RWPE1 (cell line): Measurements from ENCODE around the gene KCNH1.

Experiments
- CTCF ChIA-PET: fragments of 350-600 bp; sonication (Branson Sonifier 250); formaldehyde crosslinking; extraction: SDS; loops from one replicate; lab custom pipeline; 2021; lab: Yijun Ruan, JAX
- POLR2A ChIA-PET: fragments of 400-600 bp; formaldehyde crosslinking; extraction: SDS; loops from one replicate; lab custom pipeline; 2020; ENCODE audit warnings: antibody characterized with exemption; ENCODE audit not compliant: low non-redundant PET; lab: Yijun Ruan, JAX
- DNase-seq: peaks from one replicate; pipeline ENCODE4 v3.0.0; 2012; ENCODE audit warnings: low spot score
- H3K27ac ChIP-seq: fragments of 450-650 bp; 2 replicates; pipeline ENCODE4 v1.5.1; 2017
- TF ChIP-seq, protein P1 (sequence below): fragments of 450-650 bp; conservative IDR thresholded peaks from 2 replicates; pipeline ENCODE4 v1.5.1; 2017; ENCODE audit warnings: low read depth, mild to moderate bottlenecking

KCNH1 gene, protein sequence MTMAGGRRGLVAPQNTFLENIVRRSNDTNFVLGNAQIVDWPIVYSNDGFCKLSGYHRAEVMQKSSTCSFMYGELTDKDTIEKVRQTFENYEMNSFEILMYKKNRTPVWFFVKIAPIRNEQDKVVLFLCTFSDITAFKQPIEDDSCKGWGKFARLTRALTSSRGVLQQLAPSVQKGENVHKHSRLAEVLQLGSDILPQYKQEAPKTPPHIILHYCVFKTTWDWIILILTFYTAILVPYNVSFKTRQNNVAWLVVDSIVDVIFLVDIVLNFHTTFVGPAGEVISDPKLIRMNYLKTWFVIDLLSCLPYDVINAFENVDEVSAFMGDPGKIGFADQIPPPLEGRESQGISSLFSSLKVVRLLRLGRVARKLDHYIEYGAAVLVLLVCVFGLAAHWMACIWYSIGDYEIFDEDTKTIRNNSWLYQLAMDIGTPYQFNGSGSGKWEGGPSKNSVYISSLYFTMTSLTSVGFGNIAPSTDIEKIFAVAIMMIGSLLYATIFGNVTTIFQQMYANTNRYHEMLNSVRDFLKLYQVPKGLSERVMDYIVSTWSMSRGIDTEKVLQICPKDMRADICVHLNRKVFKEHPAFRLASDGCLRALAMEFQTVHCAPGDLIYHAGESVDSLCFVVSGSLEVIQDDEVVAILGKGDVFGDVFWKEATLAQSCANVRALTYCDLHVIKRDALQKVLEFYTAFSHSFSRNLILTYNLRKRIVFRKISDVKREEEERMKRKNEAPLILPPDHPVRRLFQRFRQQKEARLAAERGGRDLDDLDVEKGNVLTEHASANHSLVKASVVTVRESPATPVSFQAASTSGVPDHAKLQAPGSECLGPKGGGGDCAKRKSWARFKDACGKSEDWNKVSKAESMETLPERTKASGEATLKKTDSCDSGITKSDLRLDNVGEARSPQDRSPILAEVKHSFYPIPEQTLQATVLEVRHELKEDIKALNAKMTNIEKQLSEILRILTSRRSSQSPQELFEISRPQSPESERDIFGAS

DNA sequence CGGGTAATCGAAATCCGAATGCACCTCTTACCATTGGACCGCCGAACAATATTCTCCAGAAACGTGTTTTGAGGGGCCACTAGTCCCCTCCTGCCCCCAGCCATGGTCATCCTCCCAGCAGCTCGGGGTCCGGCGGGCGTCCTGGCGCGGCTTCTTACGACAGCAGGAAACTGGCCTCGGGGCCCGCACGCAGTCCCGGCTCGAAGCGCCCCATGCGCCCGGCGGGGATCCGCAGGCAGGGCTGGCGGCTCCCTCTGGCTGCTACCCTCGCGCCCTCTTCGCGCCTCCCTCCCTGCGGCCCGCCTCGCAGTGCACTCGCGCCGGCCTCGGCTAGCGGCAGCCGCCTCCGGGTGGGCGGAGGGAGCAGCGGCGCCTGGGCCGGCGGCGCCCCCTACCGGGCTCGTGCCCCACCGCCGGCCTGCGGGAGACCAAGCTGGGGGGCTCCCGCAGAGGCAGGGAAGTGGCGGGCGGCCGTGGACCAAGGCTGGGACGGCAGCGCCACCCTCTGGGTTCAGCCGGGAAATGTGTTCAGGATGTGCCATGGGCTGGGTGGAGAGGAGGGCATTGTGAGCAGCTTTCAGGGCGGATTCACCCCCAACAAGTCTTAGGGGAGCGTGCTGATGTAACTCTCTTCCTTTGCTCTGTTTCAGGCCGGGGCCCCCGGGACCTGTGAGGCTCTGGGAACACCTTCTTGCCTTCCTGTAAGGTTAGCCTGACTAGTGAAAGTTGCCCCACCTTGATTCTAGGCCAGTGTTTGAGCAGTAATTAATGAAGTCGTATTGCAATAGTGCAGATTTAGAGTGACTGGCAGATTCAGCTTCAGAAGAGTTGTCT, at the start of gene KCNH1:
KCNH1 (minus strand) TSS at position 313 of the 834 bp plus-strand sequence; CDS start at position 110, 203 bp downstream.
- TF ChIP-seq, protein P1, sequence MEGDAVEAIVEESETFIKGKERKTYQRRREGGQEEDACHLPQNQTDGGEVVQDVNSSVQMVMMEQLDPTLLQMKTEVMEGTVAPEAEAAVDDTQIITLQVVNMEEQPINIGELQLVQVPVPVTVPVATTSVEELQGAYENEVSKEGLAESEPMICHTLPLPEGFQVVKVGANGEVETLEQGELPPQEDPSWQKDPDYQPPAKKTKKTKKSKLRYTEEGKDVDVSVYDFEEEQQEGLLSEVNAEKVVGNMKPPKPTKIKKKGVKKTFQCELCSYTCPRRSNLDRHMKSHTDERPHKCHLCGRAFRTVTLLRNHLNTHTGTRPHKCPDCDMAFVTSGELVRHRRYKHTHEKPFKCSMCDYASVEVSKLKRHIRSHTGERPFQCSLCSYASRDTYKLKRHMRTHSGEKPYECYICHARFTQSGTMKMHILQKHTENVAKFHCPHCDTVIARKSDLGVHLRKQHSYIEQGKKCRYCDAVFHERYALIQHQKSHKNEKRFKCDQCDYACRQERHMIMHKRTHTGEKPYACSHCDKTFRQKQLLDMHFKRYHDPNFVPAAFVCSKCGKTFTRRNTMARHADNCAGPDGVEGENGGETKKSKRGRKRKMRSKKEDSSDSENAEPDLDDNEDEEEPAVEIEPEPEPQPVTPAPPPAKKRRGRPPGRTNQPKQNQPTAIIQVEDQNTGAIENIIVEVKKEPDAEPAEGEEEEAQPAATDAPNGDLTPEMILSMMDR: peak; percentile 84
- no peak within 1 kb of the TSS for H3K27ac ChIP-seq
- peak; percentile 47 for DNase-seq
- CTCF ChIA-PET: interaction anchor here (0.5 to 1.9 kb wide), 17 partner anchors 9 to 1035 kb away, joined by 3 to 7 read pairs (median 3); no protein-coding TSS in a partner anchor
- POLR2A ChIA-PET: no interaction called here

DNA sequence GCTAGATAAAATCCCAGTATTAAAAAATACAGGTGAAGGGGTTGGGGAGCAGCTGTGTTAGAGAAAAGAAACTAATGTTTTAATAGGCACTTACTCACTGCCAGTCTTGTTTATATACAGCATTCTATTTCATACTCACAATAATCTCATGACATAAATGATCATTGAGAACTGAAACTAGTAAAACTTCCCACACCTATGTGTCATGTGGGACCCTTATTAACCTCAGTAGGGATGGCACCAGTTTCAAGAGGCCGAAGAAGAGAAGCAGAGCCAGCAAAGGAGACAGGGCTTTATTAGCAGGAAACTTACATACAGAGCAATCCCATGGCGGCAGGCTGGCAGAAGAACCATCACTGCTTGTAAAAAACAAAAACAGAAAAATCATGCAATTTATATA, 48.8 kb upstream of the KCNH1 start:
- CTCF ChIA-PET: no interaction called here

GRCh38 chr1:211174375-211174774, 40.4 kb upstream of the KCNH1 start:
- peak; percentile 67 for DNase-seq
- H3K27ac ChIP-seq: no peak overlapping the region
- ChIA-PET POLR2A (no interaction called here), CTCF (no interaction called here)
- TF ChIP-seq, protein P1: no peak

More for the DNA sequence above, 48.8 kb upstream of the KCNH1 start:
- no peak for DNase-seq
- TF ChIP-seq, protein P1: no peak
- no peak overlapping the region for H3K27ac ChIP-seq
- POLR2A ChIA-PET: no interaction called here

DNA sequence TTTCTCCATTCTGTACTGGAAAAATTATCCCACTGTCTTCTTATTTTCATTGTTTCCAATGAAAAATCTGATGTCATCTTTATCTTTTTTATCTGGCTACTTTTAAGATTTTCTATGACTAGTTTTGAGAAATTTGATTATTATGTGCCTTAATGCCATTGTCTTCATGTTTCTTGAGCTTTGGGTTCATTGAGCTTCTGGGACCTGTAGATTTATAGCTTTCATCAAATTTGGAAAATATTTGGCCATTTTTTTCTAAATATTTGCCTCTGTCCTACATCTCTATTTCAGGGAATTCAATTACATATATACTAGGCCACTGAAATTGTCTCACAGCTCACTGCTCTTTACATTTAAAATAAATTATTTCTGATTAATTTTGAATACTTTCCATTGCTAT, 38.7 kb upstream of the KCNH1 start:
- DNase-seq: no peak
- ChIA-PET POLR2A (no interaction called here), CTCF (no interaction called here)
- TF ChIP-seq, protein P1: no peak
- no peak overlapping the region for H3K27ac ChIP-seq

DNA sequence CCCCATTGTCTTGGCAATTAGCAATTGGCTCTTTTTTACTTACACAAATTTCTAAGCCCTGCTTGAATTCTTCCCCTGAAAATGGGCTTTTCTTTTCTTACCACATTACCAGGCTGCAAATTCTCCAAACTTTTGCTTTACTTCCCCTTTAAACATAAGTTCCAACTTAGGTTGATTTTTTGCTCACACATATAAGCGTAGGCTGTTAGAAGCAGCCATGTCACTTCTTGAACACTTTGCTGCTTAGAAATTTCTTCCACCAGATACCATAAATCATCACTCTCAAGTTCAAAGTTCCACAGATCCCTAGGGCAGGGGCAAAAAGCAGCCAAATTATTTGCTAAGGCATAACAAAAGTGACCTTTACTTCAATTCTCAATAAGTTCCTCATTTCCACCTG, 35.4 kb upstream of the KCNH1 start:
- ChIA-PET CTCF (no interaction called here), POLR2A (no interaction called here)

More for the DNA sequence above, 35.4 kb upstream of the KCNH1 start:
- H3K27ac ChIP-seq: no peak overlapping the region
- TF ChIP-seq, protein P1: no peak
- no peak for DNase-seq
